IPS-18a (cell line): Measurements from ENCODE around the gene ZCCHC2.

ENCODE experiments used
- H3K27ac ChIP-seq: one replicate; pipeline ENCODE4 v1.5.1; 2013; ENCODE audit warnings: low read length
- H3K27me3 ChIP-seq: one replicate; pipeline ENCODE4 v1.6.1; 2013; ENCODE audit warnings: mild to moderate bottlenecking, low read length; ENCODE audit not compliant: control insufficient read depth, insufficient read depth
- H3K36me3 ChIP-seq: one replicate; pipeline ENCODE4 v1.6.1; 2013; ENCODE audit warnings: low read depth, low read length; ENCODE audit not compliant: control insufficient read depth
- H3K4me1 ChIP-seq: one replicate; pipeline ENCODE4 v1.6.1; 2013; ENCODE audit warnings: low read depth, low read length; ENCODE audit not compliant: control insufficient read depth
- H3K4me3 ChIP-seq: one replicate; pipeline ENCODE4 v1.5.1; 2013; ENCODE audit warnings: low read length
- H3K9ac ChIP-seq: one replicate; pipeline ENCODE4 v1.6.1; 2013; ENCODE audit warnings: mild to moderate bottlenecking, low read length, moderate library complexity
- H3K9me3 ChIP-seq: one replicate; pipeline ENCODE4 v1.6.1; 2013; ENCODE audit warnings: low read depth, low read length; ENCODE audit not compliant: control insufficient read depth

The ZCCHC2 gene

DNA sequence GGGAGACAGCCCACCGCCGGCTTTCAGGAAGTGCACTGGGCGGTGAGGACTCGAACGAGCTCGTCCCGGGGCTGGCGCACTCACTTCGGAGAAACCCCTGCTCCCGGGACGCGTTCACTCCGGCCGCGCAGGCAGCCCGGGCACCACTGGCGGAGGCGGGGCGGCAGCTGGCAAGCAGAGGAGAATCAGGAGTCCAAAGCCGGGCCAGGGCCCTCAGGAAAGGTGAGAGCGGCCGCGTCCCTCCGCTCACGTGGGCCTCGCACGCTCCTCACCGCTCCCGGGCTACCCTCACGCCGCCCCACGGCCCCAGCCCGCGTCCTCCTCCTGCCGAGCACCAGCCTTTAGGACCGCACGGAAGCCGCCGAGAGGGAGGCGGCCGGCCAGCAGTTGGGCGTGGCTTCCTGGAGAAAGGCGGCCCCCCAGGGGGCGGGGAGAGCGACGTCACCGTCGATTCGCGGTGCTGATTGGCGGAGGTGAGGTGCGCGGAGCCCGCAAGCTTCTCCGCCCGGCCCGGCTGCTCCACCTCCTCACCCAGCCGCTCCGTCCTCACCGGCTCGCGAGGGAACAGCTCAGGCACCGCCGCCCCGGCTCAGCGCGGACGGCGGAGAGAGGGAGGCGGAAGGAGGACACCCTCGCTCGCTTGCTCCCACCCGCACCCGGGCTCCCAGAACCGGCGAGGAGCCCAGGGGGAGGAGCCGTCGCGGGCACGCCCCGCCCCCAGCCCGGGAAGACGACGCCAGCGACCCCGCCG is at the start of gene ZCCHC2:
Gene ZCCHC2, plus strand, starts transcription at position 522 of the 751 bp plus-strand sequence. CDS start 400 bp downstream, outside the sequence.
- Histone ChIP-seq H3K27me3 (peaks cover 48% of the 10 kb centered on the region), H3K4me1 (peaks cover 22% of the 10 kb centered on the region), H3K27ac (no peak within 1 kb of the TSS), H3K4me3 (peak within 1 kb of the TSS; percentile 77), H3K9me3 (no peaks in the 10 kb centered on the region), H3K9ac (peak within 1 kb of the TSS; percentile 49), H3K36me3 (no peaks in the 10 kb centered on the region)

DNA sequence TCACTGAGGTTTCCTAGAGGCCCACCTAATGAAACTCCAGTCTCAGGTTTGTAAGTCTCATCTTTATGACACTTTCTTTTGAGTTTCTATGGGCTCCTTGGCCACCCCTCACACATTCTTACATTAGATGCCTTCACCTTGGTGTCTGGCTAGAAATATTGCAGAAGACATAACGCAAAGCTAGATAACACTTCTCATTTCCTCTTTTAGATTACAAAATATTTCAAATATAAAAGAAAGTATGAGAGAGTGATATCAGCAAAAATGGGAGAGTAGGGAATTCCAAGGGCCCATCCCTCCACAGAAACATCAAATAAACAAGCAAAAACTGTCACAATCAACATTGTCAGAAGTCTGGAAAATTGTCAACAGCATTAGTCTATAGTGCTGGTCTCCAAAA is 43.3 kb upstream of the ZCCHC2 start:
- no peaks in the 10 kb centered on the region for H3K4me1 ChIP-seq
- no peaks in the 10 kb centered on the region for H3K27me3 ChIP-seq
- H3K4me3 ChIP-seq: no peak overlapping the region
- no peak overlapping the region for H3K9ac ChIP-seq
- no peaks in the 10 kb centered on the region for H3K36me3 ChIP-seq
- H3K9me3 ChIP-seq: peaks cover 4% of the 10 kb centered on the region
- no peak overlapping the region for H3K27ac ChIP-seq

DNA sequence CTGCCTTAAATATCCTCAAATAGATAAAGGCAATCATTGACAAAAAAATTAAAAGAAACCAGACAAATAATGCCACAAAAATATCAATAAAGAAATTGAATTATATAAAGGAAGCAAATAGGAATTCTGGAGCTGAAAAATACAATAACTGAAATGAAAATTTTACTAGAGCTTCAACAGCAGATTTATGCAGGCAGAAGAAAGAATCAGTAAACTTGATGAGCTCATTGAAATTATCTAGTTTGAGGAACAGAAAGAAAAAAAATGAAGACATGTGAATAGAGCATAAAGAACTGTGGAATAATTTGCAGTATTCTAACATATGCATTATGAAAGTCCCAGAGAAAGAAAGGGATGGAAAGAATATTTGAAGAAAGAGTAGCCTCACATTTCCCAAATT is 41.9 kb upstream of the ZCCHC2 start:
- Histone ChIP-seq H3K9ac (no peak overlapping the region), H3K36me3 (no peaks in the 10 kb centered on the region), H3K4me3 (no peak overlapping the region), H3K9me3 (peaks cover 4% of the 10 kb centered on the region), H3K27ac (no peak overlapping the region), H3K4me1 (no peaks in the 10 kb centered on the region), H3K27me3 (no peaks in the 10 kb centered on the region)

DNA sequence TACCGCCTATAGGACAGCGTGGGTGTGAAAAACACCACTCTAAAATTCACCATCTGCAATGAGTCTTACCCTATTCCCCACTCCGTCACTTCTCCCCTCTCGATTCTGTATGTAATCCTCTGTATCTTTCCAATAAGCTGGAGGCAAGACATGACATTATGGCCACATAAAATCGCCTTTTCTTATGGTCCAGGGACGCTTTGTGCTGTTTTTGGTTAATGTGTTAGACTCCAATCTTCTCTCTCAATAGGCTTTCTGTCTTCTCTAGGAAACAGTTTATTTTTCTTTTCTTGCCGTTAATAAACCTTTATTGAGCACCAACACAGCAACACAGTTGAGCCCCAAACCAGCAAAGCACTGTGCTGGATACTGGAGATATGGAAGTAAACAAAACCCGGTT is 37.9 kb upstream of the ZCCHC2 start:
- Histone ChIP-seq H3K36me3 (no peaks in the 10 kb centered on the region), H3K4me1 (no peaks in the 10 kb centered on the region), H3K9ac (no peak overlapping the region), H3K27me3 (no peaks in the 10 kb centered on the region), H3K9me3 (peaks cover 2% of the 10 kb centered on the region), H3K4me3 (no peak overlapping the region), H3K27ac (no peak overlapping the region)

DNA sequence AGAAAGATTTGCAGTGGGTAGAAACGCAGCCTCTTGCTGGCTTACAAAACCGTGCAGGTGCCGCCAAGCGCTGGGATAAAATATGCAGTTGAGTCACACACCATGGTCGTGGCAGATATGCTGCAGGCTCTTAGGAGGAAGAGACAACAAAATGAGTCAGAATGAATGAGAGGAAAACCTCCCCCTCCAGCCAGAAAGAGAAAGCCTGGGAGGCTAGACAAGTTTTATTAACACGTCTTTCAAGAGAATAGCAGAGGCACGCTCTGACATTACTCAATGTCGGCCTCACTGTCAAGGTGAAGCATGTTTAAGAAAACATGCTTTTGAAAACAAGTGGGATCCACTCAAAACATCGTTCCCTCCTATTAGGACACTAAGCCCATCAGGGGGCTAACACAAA is 37.1 kb upstream of the ZCCHC2 start:
- Histone ChIP-seq H3K36me3 (no peaks in the 10 kb centered on the region), H3K27me3 (no peaks in the 10 kb centered on the region), H3K4me1 (no peaks in the 10 kb centered on the region), H3K27ac (no peak overlapping the region), H3K9ac (no peak overlapping the region), H3K9me3 (no peaks in the 10 kb centered on the region), H3K4me3 (no peak overlapping the region)

DNA sequence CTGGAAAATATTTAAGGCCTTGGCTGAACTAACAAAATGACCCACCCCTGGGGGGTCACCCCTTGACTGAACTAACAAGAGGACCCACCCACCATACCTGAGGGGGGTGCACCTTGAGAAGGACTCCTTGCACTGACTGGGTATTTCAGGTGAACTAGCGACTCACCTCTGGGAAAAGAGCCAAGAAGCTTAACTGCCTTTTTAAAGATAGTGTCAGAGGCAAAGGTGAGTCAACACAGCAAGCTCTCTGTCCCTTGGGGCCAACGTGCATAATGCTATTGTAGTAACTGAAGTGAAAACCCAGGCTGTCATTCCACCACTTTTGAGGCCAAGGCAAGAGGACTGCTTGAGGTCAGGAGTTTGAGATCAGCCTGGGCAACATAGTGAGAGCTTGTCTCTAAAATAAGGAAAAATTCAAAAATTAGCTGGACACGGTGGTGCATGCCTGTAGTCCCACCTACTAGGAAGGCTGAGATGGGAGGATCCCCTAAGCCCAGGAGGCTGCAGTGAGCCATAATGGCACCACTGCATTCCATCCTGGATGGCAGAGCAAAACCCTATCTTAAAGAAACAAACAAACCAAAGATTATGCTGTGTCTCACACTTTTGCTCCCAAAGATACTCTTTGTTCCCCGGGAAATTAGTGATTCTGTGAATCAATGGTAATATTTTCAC is 36.4 kb upstream of the ZCCHC2 start:
- no peak overlapping the region for H3K4me3 ChIP-seq
- H3K4me1 ChIP-seq: peaks cover 2% of the 10 kb centered on the region
- no peaks in the 10 kb centered on the region for H3K9me3 ChIP-seq
- no peak overlapping the region for H3K27ac ChIP-seq
- no peak overlapping the region for H3K9ac ChIP-seq
- no peaks in the 10 kb centered on the region for H3K27me3 ChIP-seq
- no peaks in the 10 kb centered on the region for H3K36me3 ChIP-seq

DNA sequence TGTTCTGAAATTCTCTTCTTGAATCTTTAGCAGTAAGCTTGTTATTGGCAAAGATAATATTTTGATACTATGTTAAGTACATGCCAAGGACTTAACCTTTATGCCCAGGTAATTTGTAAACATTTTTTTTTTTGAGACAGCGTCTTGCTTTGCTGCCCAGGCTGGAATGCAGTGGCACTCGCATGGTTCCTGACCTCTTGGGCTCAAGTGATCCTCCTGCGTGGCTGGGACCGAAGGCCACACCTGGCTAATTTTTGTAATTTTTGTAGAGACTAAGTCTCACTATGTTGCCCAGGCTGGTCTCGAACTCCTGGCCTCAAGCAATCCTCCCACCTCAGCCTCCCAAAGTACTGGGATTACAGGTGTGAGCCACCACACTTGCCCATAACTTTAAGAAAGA is 35.7 kb upstream of the ZCCHC2 start:
- H3K9ac ChIP-seq: no peak overlapping the region
- H3K9me3 ChIP-seq: no peaks in the 10 kb centered on the region
- peaks cover 2% of the 10 kb centered on the region for H3K4me1 ChIP-seq
- no peak overlapping the region for H3K27ac ChIP-seq
- no peak overlapping the region for H3K4me3 ChIP-seq
- no peaks in the 10 kb centered on the region for H3K36me3 ChIP-seq
- H3K27me3 ChIP-seq: no peaks in the 10 kb centered on the region

DNA sequence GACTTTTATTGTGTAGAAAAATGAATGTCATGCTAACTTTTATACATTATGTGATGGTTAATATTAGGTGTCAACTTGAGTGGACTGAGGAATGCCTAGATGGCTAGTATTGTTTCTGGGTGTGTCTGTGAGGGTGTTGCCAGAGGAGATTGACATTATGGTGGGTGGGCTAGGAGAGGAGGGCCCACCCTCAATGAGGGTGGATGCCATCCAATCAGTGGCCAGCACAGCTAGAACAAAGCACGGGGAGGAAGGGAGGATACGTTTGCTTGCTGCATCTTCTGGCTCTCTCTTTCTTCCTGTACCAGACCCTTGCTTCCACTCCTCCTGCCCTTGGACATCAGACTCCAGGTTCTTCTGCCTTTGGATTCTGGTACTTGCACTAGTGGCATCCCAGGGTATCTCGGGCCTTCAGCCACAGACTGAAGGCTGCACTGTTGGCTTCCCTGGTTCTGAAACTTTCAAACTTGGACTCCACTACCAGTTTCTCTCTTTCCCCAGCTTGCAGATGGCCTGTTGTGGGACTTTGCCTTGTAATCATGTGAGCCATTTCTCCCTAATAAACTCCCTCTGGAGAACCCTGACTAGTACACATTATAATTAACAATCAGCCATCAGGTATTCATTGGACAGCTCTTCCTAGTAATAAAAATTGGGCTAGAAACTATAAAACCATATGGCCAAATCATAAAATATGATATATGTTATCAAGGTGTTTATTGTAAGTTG is 31.7 kb upstream of the ZCCHC2 start:
- H3K9me3 ChIP-seq: no peaks in the 10 kb centered on the region
- H3K9ac ChIP-seq: no peak overlapping the region
- H3K27ac ChIP-seq: no peak overlapping the region
- peaks cover 2% of the 10 kb centered on the region for H3K4me1 ChIP-seq
- H3K27me3 ChIP-seq: no peaks in the 10 kb centered on the region
- no peaks in the 10 kb centered on the region for H3K36me3 ChIP-seq
- no peak overlapping the region for H3K4me3 ChIP-seq

DNA sequence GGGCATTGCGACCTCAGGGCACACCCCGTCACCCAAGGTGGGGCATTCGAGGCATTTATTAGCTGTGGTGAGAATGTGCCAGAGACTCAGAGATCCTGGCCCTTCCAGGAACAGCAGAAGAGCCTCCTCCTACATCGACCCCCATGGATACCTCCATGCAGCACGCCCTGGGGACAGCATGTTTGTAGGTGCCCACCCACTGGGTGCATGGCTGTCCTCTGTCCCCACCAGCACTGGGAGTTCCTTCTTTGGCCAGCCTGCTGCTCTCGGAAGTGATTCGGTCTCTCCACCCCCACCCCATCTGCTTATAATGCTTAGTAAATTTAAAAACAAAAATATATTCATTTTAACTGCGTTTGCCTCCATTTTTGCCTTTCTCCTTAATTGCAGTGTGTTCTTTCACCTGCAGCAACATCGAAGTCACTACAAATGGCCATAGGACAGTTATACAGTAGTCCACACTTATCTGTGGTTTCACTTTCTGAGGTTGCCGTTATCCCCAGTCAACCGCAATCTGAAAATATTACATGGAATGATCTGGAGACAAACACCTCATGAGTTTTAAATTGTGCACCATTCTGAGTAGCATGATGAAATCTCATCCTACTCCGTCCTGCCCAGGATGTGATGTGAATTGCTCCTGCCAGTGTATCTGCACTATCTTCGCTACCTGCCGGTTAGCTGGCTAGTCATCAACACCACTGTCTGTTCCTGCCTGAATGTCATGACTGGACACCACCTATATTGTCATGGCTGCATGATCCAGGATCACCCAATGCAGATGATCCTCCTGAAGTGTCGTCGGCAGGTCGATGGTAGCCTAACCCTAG is 29.6 kb upstream of the ZCCHC2 start:
- no peaks in the 10 kb centered on the region for H3K9me3 ChIP-seq
- H3K27ac ChIP-seq: no peak overlapping the region
- no peak overlapping the region for H3K9ac ChIP-seq
- peaks cover 2% of the 10 kb centered on the region for H3K4me1 ChIP-seq
- no peaks in the 10 kb centered on the region for H3K36me3 ChIP-seq
- H3K4me3 ChIP-seq: no peak overlapping the region
- no peaks in the 10 kb centered on the region for H3K27me3 ChIP-seq

DNA sequence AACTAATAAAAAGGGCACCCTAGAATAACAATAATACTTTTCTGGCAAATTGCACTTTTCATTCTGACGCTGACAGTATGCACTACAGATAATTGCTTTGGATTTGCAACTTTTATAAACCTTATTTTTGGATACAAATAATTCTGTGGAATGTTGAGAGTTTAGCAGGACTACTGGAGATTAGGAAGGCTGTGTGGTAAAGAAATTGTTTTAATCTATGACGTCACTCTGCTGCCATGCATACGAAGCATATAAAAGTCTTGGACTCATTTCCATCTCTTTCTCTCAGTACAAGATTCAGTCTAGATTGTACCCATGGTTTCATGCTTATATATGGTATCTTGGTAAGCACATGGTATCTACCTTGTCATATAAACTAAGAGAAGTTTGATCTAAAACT is 28.1 kb upstream of the ZCCHC2 start:
- Histone ChIP-seq H3K4me1 (peaks cover 2% of the 10 kb centered on the region), H3K9ac (no peak overlapping the region), H3K4me3 (no peak overlapping the region), H3K27me3 (no peaks in the 10 kb centered on the region), H3K36me3 (no peaks in the 10 kb centered on the region), H3K9me3 (no peaks in the 10 kb centered on the region), H3K27ac (no peak overlapping the region)

DNA sequence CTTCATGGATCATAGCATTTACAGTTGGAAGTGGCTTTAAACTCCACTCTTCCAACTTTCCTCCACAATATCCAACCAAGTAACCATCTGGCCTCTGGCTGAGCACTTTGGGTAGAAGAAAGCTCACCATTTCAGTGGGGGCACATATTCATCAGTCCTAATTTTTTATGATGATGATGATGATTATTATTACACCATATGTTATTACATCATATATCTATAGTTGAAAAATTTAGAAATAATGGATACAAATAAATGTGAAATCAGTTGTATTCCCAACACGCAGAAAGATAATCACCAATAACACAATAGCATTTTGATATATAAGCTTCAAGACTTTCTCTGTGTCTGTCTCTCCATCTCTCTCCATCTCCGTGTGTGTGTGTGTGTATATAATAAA is 26.6 kb upstream of the ZCCHC2 start:
- Histone ChIP-seq H3K4me3 (no peak overlapping the region), H3K9ac (no peak overlapping the region), H3K27ac (no peak overlapping the region), H3K9me3 (no peaks in the 10 kb centered on the region), H3K4me1 (peaks cover under 1% of the 10 kb centered on the region), H3K27me3 (no peaks in the 10 kb centered on the region), H3K36me3 (no peaks in the 10 kb centered on the region)
